Measurements from ENCODE around the gene LPO.

The LPO gene

DNA sequence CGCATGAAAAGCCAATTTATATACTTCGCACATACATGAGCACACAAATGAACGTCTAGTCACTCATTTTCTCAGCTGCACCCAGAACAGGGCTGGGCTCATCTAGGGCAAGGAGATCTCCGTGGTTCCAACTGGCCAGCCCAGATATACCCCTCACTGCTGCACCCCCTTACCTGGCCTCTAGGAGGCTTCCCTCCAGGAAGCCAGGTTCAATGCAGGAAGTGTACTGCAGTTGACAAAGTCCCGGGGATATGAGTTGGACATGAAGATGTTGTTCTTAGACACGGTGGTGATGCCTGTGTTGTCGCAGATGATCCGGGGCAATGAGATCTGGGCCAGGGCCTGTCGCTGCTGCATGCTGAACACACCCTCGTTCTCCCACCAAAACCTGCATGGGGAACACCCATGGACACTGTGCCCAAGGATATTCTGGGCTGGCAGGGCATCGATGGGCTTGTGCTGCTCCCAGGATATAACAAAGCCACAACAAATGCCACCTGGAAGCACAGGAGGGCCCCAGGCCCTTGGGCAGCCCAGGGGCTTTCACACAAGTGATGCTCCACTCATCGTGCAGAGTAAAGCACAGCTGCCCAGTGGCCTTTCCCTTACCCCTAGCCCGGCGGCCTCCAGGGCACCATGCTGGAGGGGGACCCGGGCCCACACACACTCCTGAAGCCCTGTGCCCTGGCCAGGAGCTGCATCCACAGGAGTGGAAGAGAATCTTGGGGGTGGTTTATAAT lies 32.3 kb downstream of the LPO start:
- peaks cover 3 to 8% of the 10 kb centered on the region in 2 donors for H3K27me3 ChIP-seq (ENCODE audit: control insufficient read depth in 1 of 2, insufficient read depth in 2 of 2, low read length in 2 of 2)
- H3K9ac ChIP-seq (ENCODE audit: low read length in 2 of 2), result no peak overlapping the region
- no peak overlapping the region for H3K4me3 ChIP-seq (ENCODE audit: low read length in 2 of 2)
- H3K4me1 ChIP-seq (ENCODE audit: control insufficient read depth, insufficient read depth, low read length), result no peaks in the 10 kb centered on the region
- no peaks in the 10 kb centered on the region for H3K36me3 ChIP-seq (ENCODE audit: control insufficient read depth in 2 of 2, insufficient read depth in 2 of 2, low read length in 2 of 2)
- H3K27ac ChIP-seq (ENCODE audit: low read length), result no peak overlapping the region
- H3K9me3 ChIP-seq (ENCODE audit: control insufficient read depth in 2 of 2, low read length in 2 of 2), result no peaks in the 10 kb centered on the region

DNA sequence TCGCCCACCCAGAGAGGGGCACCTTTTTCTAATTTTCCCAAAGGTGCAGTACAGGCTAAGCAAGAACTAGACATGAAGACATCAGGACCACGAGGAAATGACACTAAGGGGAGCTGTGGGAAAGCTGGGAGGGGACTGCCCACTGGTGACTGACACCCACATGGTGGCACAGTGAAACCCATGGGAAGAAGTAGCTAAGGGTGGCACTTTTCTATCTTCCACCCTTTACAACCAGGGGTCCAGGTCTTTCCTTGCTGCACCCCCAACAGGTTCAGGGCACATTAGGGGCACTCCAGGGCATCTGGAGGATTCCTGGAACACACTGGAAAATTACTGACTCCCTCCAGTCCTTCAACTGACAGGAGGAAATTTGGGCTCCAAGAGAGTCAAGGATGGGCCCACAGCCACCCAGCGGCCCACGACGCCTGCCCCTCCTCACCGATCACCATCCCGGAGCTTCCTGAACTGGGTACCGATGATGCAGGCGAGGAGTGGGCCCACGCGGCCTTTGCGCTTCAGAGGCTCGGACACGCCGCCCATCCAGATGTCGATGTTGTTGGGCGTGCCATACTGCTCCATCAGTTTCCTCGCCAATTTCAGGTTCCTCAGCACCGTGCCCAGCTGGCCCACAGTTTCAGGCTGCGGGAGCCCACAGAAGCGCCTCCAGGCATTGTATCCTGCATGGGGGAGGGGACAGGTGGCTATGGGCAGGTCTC lies 33.0 kb downstream of the LPO start:
- Histone ChIP-seq H3K27me3 (ENCODE audit: control insufficient read depth in 1 of 2, insufficient read depth in 2 of 2, low read length in 2 of 2) (peaks cover 3 to 6% of the 10 kb centered on the region in 2 donors), H3K4me1 (ENCODE audit: control insufficient read depth, insufficient read depth, low read length) (no peaks in the 10 kb centered on the region)

DNA sequence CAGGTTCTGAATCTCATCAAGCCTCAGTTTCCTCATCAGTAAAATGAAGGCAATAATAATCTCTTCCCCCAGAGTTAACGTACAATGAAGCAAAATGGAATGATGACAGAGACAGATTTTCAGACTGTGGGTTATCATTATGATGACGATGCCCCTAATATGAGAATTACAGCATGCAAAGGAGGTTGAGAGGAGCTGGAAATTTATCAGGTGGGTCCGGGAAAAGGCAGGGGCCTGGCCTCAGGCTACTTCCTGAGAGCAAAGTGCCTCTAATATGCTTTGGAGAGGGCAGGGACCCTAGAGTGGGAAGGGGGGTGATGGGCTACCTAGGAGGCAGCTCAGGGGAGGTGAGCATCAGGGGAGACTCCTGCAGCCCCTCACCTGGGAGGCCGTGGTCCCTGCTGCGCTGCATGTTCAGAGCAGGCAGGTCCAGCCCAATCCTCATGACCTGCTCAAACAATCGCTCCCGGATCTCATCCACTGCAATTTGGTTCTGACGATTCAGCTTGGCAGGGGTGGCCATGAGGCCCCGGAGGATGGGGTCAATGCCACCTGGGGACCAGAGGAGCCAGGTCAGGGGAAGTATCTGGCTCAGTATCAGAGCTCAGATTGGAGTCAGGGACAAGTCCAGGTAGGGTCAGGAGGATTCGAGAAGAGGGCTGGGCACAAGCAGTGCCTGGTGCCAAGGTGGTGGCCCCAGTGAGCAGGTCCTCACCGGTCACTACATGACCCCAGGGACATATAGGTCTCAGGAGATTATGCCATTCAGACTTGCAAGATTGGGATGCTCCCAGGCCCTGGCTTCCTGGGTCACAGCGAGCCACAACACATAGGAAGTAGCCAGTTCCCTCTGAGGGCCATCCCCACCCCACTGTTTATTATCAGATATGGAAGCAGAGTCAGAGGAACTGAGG lies 34.2 kb downstream of the LPO start:
- no peak overlapping the region for H3K4me3 ChIP-seq (ENCODE audit: low read length in 2 of 2)
- no peaks in the 10 kb centered on the region for H3K36me3 ChIP-seq (ENCODE audit: control insufficient read depth in 2 of 2, insufficient read depth in 2 of 2, low read length in 2 of 2)

More for the DNA sequence above, 33.0 kb downstream of the LPO start:
- Histone ChIP-seq H3K36me3 (ENCODE audit: control insufficient read depth in 2 of 2, insufficient read depth in 2 of 2, low read length in 2 of 2) (no peaks in the 10 kb centered on the region), H3K9ac (ENCODE audit: low read length in 2 of 2) (no peak overlapping the region), H3K27ac (ENCODE audit: low read length) (no peak overlapping the region), H3K9me3 (ENCODE audit: control insufficient read depth in 2 of 2, low read length in 2 of 2) (no peaks in the 10 kb centered on the region), H3K4me3 (ENCODE audit: low read length in 2 of 2) (no peak overlapping the region)

DNA sequence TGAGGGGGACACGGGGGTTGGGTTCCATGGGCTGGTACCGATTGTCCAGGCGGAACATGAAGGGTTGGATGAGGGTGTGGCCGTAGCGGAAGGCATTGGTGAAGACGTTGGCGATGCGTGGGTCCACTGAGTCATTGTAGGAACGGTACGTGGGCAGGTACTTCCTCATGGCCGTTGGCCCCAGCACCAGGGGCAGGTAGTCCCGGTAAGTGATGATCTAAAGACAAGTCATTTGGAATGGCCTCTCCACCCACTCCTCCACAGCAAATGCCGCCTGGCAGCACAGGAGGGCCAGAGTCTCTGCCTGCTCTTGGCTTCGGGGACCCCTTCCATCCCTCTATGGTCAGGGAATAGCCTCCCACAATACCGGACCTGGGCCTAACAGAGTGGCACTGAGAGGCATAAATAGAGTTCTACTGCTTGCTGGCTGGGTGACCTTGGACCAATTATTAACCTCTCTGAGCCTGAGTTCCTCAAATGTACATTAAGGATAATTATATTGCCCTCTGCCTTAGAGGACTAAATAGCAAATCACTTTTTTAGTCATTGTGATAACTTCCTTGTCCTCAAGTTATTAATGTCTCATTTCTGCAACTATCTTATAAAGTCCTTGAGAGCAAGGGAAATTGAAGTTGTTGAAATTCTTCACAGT lies 35.2 kb downstream of the LPO start:
- H3K4me1 ChIP-seq (ENCODE audit: control insufficient read depth, insufficient read depth, low read length), result peaks cover under 1% of the 10 kb centered on the region
- H3K9ac ChIP-seq (ENCODE audit: low read length in 2 of 2), result no peak overlapping the region
- no peaks in the 10 kb centered on the region for H3K9me3 ChIP-seq (ENCODE audit: control insufficient read depth in 2 of 2, low read length in 2 of 2)
- no peaks in the 10 kb centered on the region for H3K36me3 ChIP-seq (ENCODE audit: control insufficient read depth in 2 of 2, insufficient read depth in 2 of 2, low read length in 2 of 2)
- no peak overlapping the region for H3K4me3 ChIP-seq (ENCODE audit: low read length in 2 of 2)
- peaks cover 3 to 5% of the 10 kb centered on the region in 2 donors for H3K27me3 ChIP-seq (ENCODE audit: control insufficient read depth in 1 of 2, insufficient read depth in 2 of 2, low read length in 2 of 2)
- no peak overlapping the region for H3K27ac ChIP-seq (ENCODE audit: low read length)

More for the DNA sequence above, 34.2 kb downstream of the LPO start:
- Histone ChIP-seq H3K4me1 (ENCODE audit: control insufficient read depth, insufficient read depth, low read length) (no peaks in the 10 kb centered on the region), H3K9ac (ENCODE audit: low read length in 2 of 2) (no peak overlapping the region), H3K27ac (ENCODE audit: low read length) (no peak overlapping the region), H3K9me3 (ENCODE audit: control insufficient read depth in 2 of 2, low read length in 2 of 2) (no peaks in the 10 kb centered on the region), H3K27me3 (ENCODE audit: control insufficient read depth in 1 of 2, insufficient read depth in 2 of 2, low read length in 2 of 2) (peaks cover 3 to 7% of the 10 kb centered on the region in 2 donors)

DNA sequence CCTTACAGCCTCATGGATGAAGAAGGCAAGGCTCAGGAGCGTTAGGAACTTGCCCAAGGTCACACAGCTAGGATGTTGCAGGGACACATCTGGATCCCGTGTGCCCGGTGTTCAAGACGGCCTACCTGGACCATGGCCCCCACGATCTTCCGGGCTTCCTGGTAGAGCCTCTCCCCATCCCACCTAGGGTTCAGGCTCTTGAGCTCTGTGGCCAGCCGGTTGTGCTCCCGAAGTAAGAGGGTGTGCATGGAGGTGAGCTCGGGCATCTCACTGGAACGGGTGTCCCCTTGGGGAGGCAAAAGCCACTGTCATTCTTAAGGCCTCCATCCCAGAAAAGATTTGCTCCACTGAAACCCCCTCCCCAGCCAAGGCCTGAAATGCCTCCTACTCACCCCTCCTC lies 37.0 kb downstream of the LPO start:
- H3K9ac ChIP-seq (ENCODE audit: low read length in 2 of 2), result no peak overlapping the region
- peaks cover 5 to 10% of the 10 kb centered on the region in 2 donors for H3K27me3 ChIP-seq (ENCODE audit: control insufficient read depth in 1 of 2, insufficient read depth in 2 of 2, low read length in 2 of 2)
- H3K36me3 ChIP-seq (ENCODE audit: control insufficient read depth in 2 of 2, insufficient read depth in 2 of 2, low read length in 2 of 2), result no peaks in the 10 kb centered on the region
- H3K27ac ChIP-seq (ENCODE audit: low read length), result no peak overlapping the region
- no peak overlapping the region for H3K4me3 ChIP-seq (ENCODE audit: low read length in 2 of 2)
- no peaks in the 10 kb centered on the region for H3K9me3 ChIP-seq (ENCODE audit: control insufficient read depth in 2 of 2, low read length in 2 of 2)
- peaks cover 7% of the 10 kb centered on the region for H3K4me1 ChIP-seq (ENCODE audit: control insufficient read depth, insufficient read depth, low read length)

DNA sequence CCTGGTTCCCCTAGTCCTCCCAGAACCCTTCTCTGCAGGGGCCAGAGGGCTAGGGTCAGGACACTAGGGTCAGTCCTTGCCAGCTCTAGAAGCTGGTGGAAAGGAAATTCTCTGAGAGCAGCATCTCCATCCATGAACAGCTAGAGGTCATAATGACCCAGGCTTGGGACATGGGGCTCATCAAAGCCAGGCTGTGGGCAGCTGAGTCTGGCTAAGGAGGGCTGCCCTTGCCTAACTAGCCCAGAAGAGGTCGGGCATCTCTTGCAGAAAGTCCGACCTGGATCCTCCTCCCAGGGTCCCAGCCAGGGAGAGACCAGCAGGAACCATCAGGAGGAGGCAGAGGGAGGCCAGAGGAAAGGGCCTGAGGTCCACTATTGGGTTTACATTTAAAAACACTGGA lies 38.0 kb downstream of the LPO start:
- Histone ChIP-seq H3K36me3 (ENCODE audit: control insufficient read depth in 2 of 2, insufficient read depth in 2 of 2, low read length in 2 of 2) (no peaks in the 10 kb centered on the region), H3K4me3 (ENCODE audit: low read length in 2 of 2) (no peak overlapping the region), H3K9ac (ENCODE audit: low read length in 2 of 2) (no peak overlapping the region), H3K27me3 (ENCODE audit: control insufficient read depth in 1 of 2, insufficient read depth in 2 of 2, low read length in 2 of 2) (peaks cover 7 to 12% of the 10 kb centered on the region in 2 donors), H3K27ac (ENCODE audit: low read length) (no peak overlapping the region), H3K9me3 (ENCODE audit: control insufficient read depth in 2 of 2, low read length in 2 of 2) (no peaks in the 10 kb centered on the region), H3K4me1 (ENCODE audit: control insufficient read depth, insufficient read depth, low read length) (peaks cover 7% of the 10 kb centered on the region)

DNA sequence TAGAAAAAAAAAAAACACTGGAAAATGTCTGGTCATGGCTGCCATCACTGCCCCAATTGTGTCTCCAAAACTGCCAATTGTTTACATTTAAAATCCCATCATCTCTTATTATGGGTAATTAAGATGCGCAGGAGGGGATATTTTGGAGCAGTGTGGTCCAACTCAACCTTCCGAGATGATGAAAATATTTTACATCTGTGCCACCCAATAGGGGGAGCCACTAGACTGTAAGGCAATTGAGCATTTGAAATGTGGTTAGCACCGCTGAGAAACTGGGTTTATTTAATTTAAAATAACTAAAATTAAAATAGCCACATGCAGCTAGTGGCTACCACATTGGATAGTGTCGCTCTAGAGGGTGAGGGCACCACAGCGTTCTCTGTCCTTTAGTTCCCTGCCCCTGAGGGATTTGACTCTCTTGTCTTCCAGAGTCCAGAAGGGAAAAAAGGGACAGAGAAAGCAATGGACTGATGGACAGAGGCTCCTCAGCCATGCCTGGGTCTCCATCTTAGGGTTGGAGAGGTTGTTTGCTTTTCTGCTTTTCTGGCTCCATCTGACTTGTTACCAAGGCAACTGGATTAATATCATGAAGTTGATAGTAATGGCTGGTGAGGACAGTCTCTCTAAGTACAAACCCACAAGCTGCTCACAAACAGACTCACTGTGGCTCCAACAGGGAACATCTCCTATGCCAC lies 38.9 kb downstream of the LPO start:
- peaks cover 7% of the 10 kb centered on the region for H3K4me1 ChIP-seq (ENCODE audit: control insufficient read depth, insufficient read depth, low read length)

DNA sequence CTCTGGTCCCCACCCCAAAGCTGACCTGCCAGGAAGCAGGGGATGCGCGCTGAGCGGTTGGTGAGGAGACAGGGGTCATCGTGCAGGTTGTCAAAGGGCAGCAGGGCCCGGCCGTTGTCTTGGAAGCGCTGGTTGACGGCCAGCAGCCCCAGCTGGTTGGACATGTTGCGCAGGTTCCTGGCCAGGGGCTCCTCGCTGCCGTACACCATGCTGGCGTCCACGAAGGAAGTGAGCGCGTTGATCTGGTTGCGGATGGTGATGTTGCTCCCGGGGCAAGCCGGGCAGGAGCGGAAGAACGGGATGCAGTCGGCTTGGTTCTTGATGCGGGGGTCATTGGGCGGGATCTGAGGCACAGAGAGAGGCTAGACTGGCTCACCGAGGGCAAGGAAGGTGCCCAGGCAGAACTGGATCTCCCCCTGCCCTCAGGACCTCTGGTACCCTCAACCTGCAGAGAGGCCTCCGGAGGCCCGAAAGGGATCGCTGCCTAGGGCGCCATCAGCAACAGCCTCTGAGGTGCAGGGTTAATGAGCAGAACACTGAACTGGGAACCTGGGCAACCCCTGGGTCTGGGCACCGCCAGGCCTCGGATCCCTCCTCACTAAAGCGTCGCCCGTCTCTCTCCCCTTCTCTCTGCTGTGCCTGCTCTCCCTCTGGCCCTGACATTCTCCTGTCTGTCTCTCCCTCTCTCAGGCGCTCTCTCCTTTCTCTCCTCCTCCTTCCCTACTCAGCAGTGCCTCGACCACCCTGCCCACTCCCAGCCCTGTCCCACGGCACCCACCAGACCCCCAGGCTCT lies 39.6 kb downstream of the LPO start:
- Histone ChIP-seq H3K36me3 (ENCODE audit: control insufficient read depth in 2 of 2, insufficient read depth in 2 of 2, low read length in 2 of 2) (no peaks in the 10 kb centered on the region), H3K27me3 (ENCODE audit: control insufficient read depth in 1 of 2, insufficient read depth in 2 of 2, low read length in 2 of 2) (peaks cover 7 to 13% of the 10 kb centered on the region in 2 donors), H3K4me3 (ENCODE audit: low read length in 2 of 2) (no peak overlapping the region), H3K4me1 (ENCODE audit: control insufficient read depth, insufficient read depth, low read length) (peaks cover 7% of the 10 kb centered on the region), H3K9ac (ENCODE audit: low read length in 2 of 2) (no peak overlapping the region), H3K27ac (ENCODE audit: low read length) (no peak overlapping the region), H3K9me3 (ENCODE audit: control insufficient read depth in 2 of 2, low read length in 2 of 2) (no peaks in the 10 kb centered on the region)

More for the DNA sequence above, 38.9 kb downstream of the LPO start:
- Histone ChIP-seq H3K27ac (ENCODE audit: low read length) (no peak overlapping the region), H3K27me3 (ENCODE audit: control insufficient read depth in 1 of 2, insufficient read depth in 2 of 2, low read length in 2 of 2) (peaks cover 7 to 15% of the 10 kb centered on the region in 2 donors), H3K9ac (ENCODE audit: low read length in 2 of 2) (no peak overlapping the region), H3K9me3 (ENCODE audit: control insufficient read depth in 2 of 2, low read length in 2 of 2) (no peaks in the 10 kb centered on the region), H3K36me3 (ENCODE audit: control insufficient read depth in 2 of 2, insufficient read depth in 2 of 2, low read length in 2 of 2) (no peaks in the 10 kb centered on the region), H3K4me3 (ENCODE audit: low read length in 2 of 2) (no peak overlapping the region)

DNA sequence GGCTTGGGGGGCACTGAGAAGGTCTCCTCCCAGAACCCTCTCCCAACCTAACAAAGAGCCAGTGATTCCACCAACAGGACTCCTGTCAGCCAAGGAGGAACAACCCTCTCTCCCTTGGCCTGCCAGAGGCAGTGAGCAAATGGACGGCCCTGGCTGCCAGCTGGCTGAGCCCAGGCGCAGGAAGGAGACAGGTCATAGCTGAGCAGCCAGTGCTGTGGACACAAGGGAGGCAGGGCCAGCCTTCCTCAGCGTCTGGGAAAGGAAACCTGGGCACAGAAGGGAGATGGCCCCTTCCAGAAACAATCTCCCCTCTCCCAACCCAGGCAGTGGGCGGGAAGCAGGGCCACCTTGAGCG lies 40.3 kb downstream of the LPO start:
- no peak overlapping the region for H3K9ac ChIP-seq (ENCODE audit: low read length in 2 of 2)
- no peaks in the 10 kb centered on the region for H3K9me3 ChIP-seq (ENCODE audit: control insufficient read depth in 2 of 2, low read length in 2 of 2)
- peaks cover 7% of the 10 kb centered on the region for H3K4me1 ChIP-seq (ENCODE audit: control insufficient read depth, insufficient read depth, low read length)
- peak overlapping the region in 1 of 2 donors; percentile 52 for H3K4me3 ChIP-seq (ENCODE audit: low read length in 2 of 2)
- H3K27ac ChIP-seq (ENCODE audit: low read length), result no peak overlapping the region
- H3K27me3 ChIP-seq (ENCODE audit: control insufficient read depth in 1 of 2, insufficient read depth in 2 of 2, low read length in 2 of 2), result peaks cover 7 to 13% of the 10 kb centered on the region in 2 donors
- H3K36me3 ChIP-seq (ENCODE audit: control insufficient read depth in 2 of 2, insufficient read depth in 2 of 2, low read length in 2 of 2), result no peaks in the 10 kb centered on the region

Data from stomach smooth muscle (tissue), 2 donors.